K562 (cell line): Measurements from ENCODE around the gene XRCC3. TPM values are rescaled to one million over a fixed set of nuclear protein-coding genes. Genes with fewer than 3 reads are reported as not detected.

ENCODE experiments used
- ATAC-seq: fragments of 200-7000 bp; cut with Tn5 transposase; 3 replicates; pipeline ENCODE4 v1.9.1; 2020; ENCODE audit warnings: moderate library complexity
- BruUV-seq: library from RNA; stranded (reverse); fragments of 400-500 nt; replicated peaks from 2 replicates; lab custom pipeline; 2021; lab: Mats Ljungman, UMichigan
- CTCF ChIA-PET: fragments of 300-600 bp; formaldehyde crosslinking; extraction: SDS; loops from one replicate; lab custom pipeline; 2021; ENCODE audit warnings: low intra/inter-chr PET ratio; lab: Yijun Ruan, JAX
- POLR2A ChIA-PET: fragments of 300-600, 350-650 bp; sonication (Branson Sonifier 250); formaldehyde crosslinking; extraction: SDS; loops from one replicate; lab custom pipeline; 2021; ENCODE audit warnings: antibody characterized with exemption, inconsistent platforms; lab: Yijun Ruan, JAX
- DNase-seq, 4 experiments: peaks; one replicate each; pipeline versions ENCODE4 v3.0.0 to v3.0.0-alpha.2; 2011 to 2018; ENCODE audit warnings: low spot score in 3 of 4, mixed read lengths in 3 of 4; ENCODE audit errors: extremely low read depth in 1 of 4
- FAIRE-seq: peaks from 2 replicates; lab custom pipeline; 2011; peaks lifted over from hg19 to GRCh38; lab: Jason Lieb, UNC
- H2AFZ ChIP-seq: 2 replicates; pipeline ENCODE4 v1.6.0; 2011; ENCODE audit warnings: low read depth, low read length, control low read depth, inconsistent platforms
- H3K27ac ChIP-seq: fragments of 200-600 bp; 3 replicates; pipeline ENCODE4 v1.8.0; 2011; ENCODE audit warnings: low read depth, mild to moderate bottlenecking, control low read depth, inconsistent platforms, low read length, moderate library complexity, mixed read lengths; ENCODE audit errors: extremely low read depth
- H3K27me3 ChIP-seq, 2 experiments: fragments of 300-600 bp in 1 of 2; 2 replicates in 1 of 2; 3 replicates in 1 of 2; pipeline versions ENCODE4 v1.6.0 to v1.8.0; 2011; ENCODE audit warnings: inconsistent platforms in 2 of 2, low read length in 2 of 2, mild to moderate bottlenecking in 1 of 2, mixed read lengths in 1 of 2, moderate library complexity in 1 of 2; ENCODE audit not compliant: control insufficient read depth in 2 of 2, insufficient read depth in 2 of 2
- H3K36me3 ChIP-seq: fragments of 300-600 bp; 3 replicates; pipeline ENCODE4 v1.8.0; 2011; ENCODE audit warnings: mild to moderate bottlenecking, low read length, inconsistent platforms; ENCODE audit not compliant: control insufficient read depth, insufficient read depth
- H3K4me1 ChIP-seq, 2 experiments: fragments of 200-600 bp in 1 of 2; replicated peaks in 1 of 2; 2 replicates in 1 of 2; 3 replicates in 1 of 2; pipeline versions ENCODE4 v1.5.1 to v1.8.0; 2011; ENCODE audit warnings: inconsistent platforms in 2 of 2, low read length in 2 of 2, mild to moderate bottlenecking in 1 of 2, mixed read lengths in 1 of 2, moderate library complexity in 1 of 2; ENCODE audit not compliant: control insufficient read depth in 2 of 2, insufficient read depth in 2 of 2
- H3K4me2 ChIP-seq: 2 replicates; pipeline ENCODE4 v1.6.1; 2011; ENCODE audit warnings: low read length, control low read depth, inconsistent platforms, mixed read lengths; ENCODE audit not compliant: insufficient read depth
- H3K4me3 ChIP-seq: fragments of 200-600 bp; sonication (generic), shearing (Covaris generic); 2 replicates; pipeline ENCODE4 v1.5.1; 2016; ENCODE audit warnings: control low read depth, inconsistent platforms
- H3K79me2 ChIP-seq: fragments of 200-600 bp; 3 replicates; pipeline ENCODE4 v1.8.0; 2011; ENCODE audit warnings: low read length, inconsistent platforms; ENCODE audit not compliant: control insufficient read depth, insufficient read depth
- H3K9ac ChIP-seq, 2 experiments: 2 replicates each; pipeline versions ENCODE4 v1.6.0 to v1.6.1; 2011; ENCODE audit warnings: low read depth in 2 of 2, low read length in 2 of 2, control low read depth in 1 of 2, inconsistent platforms in 1 of 2, mild to moderate bottlenecking in 1 of 2, mixed read lengths in 1 of 2; ENCODE audit not compliant: insufficient read depth in 1 of 2
- H3K9me1 ChIP-seq: one replicate; pipeline ENCODE4 v1.6.0; 2011; ENCODE audit warnings: inconsistent platforms, mild to moderate bottlenecking, low read length, moderate library complexity; ENCODE audit not compliant: control insufficient read depth, insufficient read depth
- H3K9me3 ChIP-seq: replicated peaks from 2 replicates; pipeline ENCODE4 v1.5.1; 2011; ENCODE audit warnings: low read depth, low read length, inconsistent platforms; ENCODE audit not compliant: control insufficient read depth, insufficient read depth
- H4K20me1 ChIP-seq: replicated peaks from 2 replicates; pipeline ENCODE4 v1.6.1; 2011; ENCODE audit warnings: low read length, inconsistent platforms, mixed read lengths; ENCODE audit not compliant: control insufficient read depth, insufficient read depth
- ARID2 ChIP-seq: fragments of 450-650 bp; IDR thresholded peaks from 2 replicates; pipeline ENCODE4 v1.6.1; 2017; ENCODE audit warnings: antibody characterized with exemption, mild to moderate bottlenecking
- BDP1 ChIP-seq: IDR thresholded peaks from 3 replicates; pipeline ENCODE4 v1.6.1; 2011; ENCODE audit not compliant: insufficient read length, insufficient read depth
- BMI1 ChIP-seq: fragments of 150-350 bp; IDR thresholded peaks from 2 replicates; pipeline ENCODE4 v1.6.1; 2014; ENCODE audit warnings: low read length
- CREBBP ChIP-seq: IDR thresholded peaks from one replicate; pipeline ENCODE4 v1.6.1; 2012; ENCODE audit warnings: low read depth, mild to moderate bottlenecking, control low read depth, inconsistent platforms, low read length
- GTF2F1 ChIP-seq: IDR thresholded peaks from 2 replicates; pipeline ENCODE4 v1.6.1; 2011; ENCODE audit warnings: low read depth, low read length, improper control_type of control experiment
- IFI16 ChIP-seq: fragments of 250-450 bp; sonication (Bioruptor Pico); IDR thresholded peaks from 2 replicates; pipeline ENCODE4 v2.1.2; 2022; ENCODE audit warnings: mild to moderate bottlenecking, inconsistent platforms
- KDM2B ChIP-seq: fragments of 250-450 bp; sonication (Bioruptor Pico); IDR thresholded peaks from 2 replicates; pipeline ENCODE4 v1.8.0; 2021; ENCODE audit warnings: mild to moderate bottlenecking, moderate library complexity
- MED1 ChIP-seq: sonication (generic); formaldehyde crosslinking; IDR thresholded peaks from 2 replicates; pipeline ENCODE4 v1.8.1; 2023; ENCODE audit warnings: missing genetic modification reagents, borderline replicate concordance
- SMAD1 ChIP-seq: fragments of 150-350 bp; IDR thresholded peaks from 2 replicates; pipeline ENCODE4 v1.6.1; 2014; ENCODE audit warnings: low read length, low read depth; ENCODE audit not compliant: partially characterized antibody
- ZBTB12 ChIP-seq: fragments of 250-450 bp; sonication (Bioruptor Pico); IDR thresholded peaks from 2 replicates; pipeline ENCODE4 v1.4.0; 2020
- ZNF408 ChIP-seq: fragments of 250-450 bp; sonication (Bioruptor Pico); IDR thresholded peaks from 2 replicates; pipeline ENCODE4 v1.4.0; 2020; ENCODE audit warnings: low read depth, mild to moderate bottlenecking, moderate library complexity
- ZNF445 ChIP-seq: fragments of 250-450 bp; sonication (Bioruptor Pico); IDR thresholded peaks from 2 replicates; pipeline ENCODE4 v1.4.0; 2020; ENCODE audit warnings: low read depth, mild to moderate bottlenecking, moderate library complexity
- ZNF507 ChIP-seq: conservative IDR thresholded peaks from 2 replicates; pipeline ENCODE4 v1.6.1; 2017; ENCODE audit warnings: missing genetic modification characterization, missing compliant biosample characterization
- ZNF764 ChIP-seq: fragments of 250-450 bp; sonication (Bioruptor Pico); IDR thresholded peaks from 2 replicates; pipeline ENCODE4 v1.4.0; 2020; ENCODE audit warnings: low read depth, mild to moderate bottlenecking, moderate library complexity
- WGBS: fragments of 100-300 bp; shearing (Covaris generic); methylation state at CpG from one replicate; pipeline ENCODE4 v1.1.6; 2016; ENCODE audit warnings: low coverage, mixed read lengths; ENCODE audit not compliant: insufficient coverage; ENCODE audit errors: missing lambda C conversion rate; 5-methylcytosine and 5-hydroxymethylcytosine counted together
- in situ Hi-C: fragments of 300-500 bp; cut with MboI; formaldehyde crosslinking; loops from 4 replicates; pipeline ENCODE4 v1.15.0; 2018; ENCODE audit warnings: inconsistent platforms, mixed read lengths
- intact Hi-C: fragments of 100-400 bp; cut with micrococcal nuclease; formaldehyde crosslinking; loops from 2 replicates; pipeline ENCODE4 v1.14.2; 2022
- polyA plus RNA-seq, 8 experiments: library from polyadenylated mRNA; depleted of rRNA in 4 of 8; stranded (reverse) in 5 of 8; unstranded in 3 of 8; fragments of >200 nt; fragmentation: Nextera tagmentation in 2 of 8; fragmentation: Illumina TruSeq in 1 of 8; extraction: Ambion mirVana in 2 of 8; extraction: Trizol in 1 of 8; gene quantifications; 2 replicates each; pipeline versions ENCODE4 v1.2.1 to v1.2.3, GENCODE V29; 2011 to 2014; ENCODE audit warnings: inconsistent platforms in 1 of 8, missing spikeins in 1 of 8
- total RNA-seq, 7 experiments: library from RNA; depleted of rRNA in 6 of 7; stranded (reverse); fragments of >200 nt in 6 of 7; fragmentation: Illumina TruSeq in 2 of 7; extraction: Trizol in 2 of 7; gene quantifications; 2 replicates each; pipeline versions ENCODE4 v1.2.1 to v1.2.3, GENCODE V29; 2011 to 2021; ENCODE audit warnings: low replicate concordance in 1 of 7

The XRCC3 gene
- total and polyA plus RNA-seq, 9 of the 15 experiments (the other 6 are each of a cell fraction or from before 2014, with no cell fraction given), result 0.34 to 59.3 (median 30.3) TPM

DNA sequence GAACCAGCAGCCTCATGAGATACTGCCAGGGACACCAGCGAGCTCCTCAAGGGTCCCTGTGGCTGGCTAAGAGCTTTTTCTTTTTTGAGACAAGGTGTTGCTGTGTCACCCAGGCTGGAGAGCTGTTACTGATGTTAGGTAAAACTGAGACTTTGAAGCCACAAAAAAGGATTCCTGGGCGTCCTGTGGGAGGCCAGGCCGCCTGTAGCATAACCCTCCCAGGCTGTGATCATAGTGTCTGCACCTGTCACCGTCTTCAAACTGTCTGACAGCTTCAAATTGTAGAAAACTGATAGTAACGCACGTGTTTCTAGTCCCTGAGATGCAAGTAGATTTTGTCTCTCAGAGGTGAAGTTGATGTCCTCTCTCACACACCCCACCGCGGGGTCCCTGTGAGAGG is 4.5 kb upstream of the XRCC3 start:
- Histone ChIP-seq H3K27ac (no peak overlapping the region), H4K20me1 (0 out of 2 replicates have a peak, but pooled peaks cover 5% of the 10 kb centered on the region), H3K9me3 (no peaks in the 10 kb centered on the region), H3K4me3 (no peak overlapping the region), H3K4me1 (peaks cover 18 to 48% of the 10 kb centered on the region in 2 experiments; a peak in 4 of 5 replicates), H3K9me1 (no peaks in the 10 kb centered on the region), H3K9ac (peak overlapping the region in 1 of 2 experiments; percentile 68; a peak in 2 of 4 replicates), H2AFZ (no peak overlapping the region), H3K79me2 (peaks cover 90% of the 10 kb centered on the region), H3K27me3 (no peaks in the 10 kb centered on the region), H3K4me2 (no peak overlapping the region), H3K36me3 (peaks cover 18% of the 10 kb centered on the region; the same call in 2 of the 3 replicates)
- in situ Hi-C loops, result no loop called here
- TF ChIP-seq GTF2F1 (no peak), IFI16 (CRISPR knock-in tag) (no peak), ZNF445 (CRISPR knock-in tag) (no peak), SMAD1 (no peak), ZNF764 (no peak), ZBTB12 (CRISPR knock-in tag) (no peak), BDP1 (no peak), KDM2B (CRISPR knock-in tag) (no peak), ZNF507 (tag) (no peak), ARID2 (no peak), MED1 (no peak), ZNF408 (CRISPR knock-in tag) (no peak), BMI1 (no peak), CREBBP (no peak)
- ATAC-seq (no peak), DNase-seq (no peak), FAIRE-seq (no peak)
- 80% methylated on average over 8 of the region's 8 CpGs for WGBS
- no TSS peak for BruUV-seq
- CTCF ChIA-PET, result no interaction called here
- intact Hi-C loops, result no loop called here
- POLR2A ChIA-PET, result interaction anchor here (0.9 kb wide), 1 partner anchor 16 kb away, joined by 3 read pairs; no protein-coding TSS in a partner anchor
